HS-27A (cell line): ENCODE data around the gene ADCY7.
"Not testable (repeated sequence)": the region's sequence is repeated elsewhere in the genome, so short reads cannot be mapped to it uniquely, and the experiment has no call there.

Source experiments
- DNase-seq: peaks from one replicate; pipeline ENCODE4 v3.0.0-alpha.2; 2012; ENCODE audit warnings: low read depth, missing footprints

ADCY7 gene

DNA sequence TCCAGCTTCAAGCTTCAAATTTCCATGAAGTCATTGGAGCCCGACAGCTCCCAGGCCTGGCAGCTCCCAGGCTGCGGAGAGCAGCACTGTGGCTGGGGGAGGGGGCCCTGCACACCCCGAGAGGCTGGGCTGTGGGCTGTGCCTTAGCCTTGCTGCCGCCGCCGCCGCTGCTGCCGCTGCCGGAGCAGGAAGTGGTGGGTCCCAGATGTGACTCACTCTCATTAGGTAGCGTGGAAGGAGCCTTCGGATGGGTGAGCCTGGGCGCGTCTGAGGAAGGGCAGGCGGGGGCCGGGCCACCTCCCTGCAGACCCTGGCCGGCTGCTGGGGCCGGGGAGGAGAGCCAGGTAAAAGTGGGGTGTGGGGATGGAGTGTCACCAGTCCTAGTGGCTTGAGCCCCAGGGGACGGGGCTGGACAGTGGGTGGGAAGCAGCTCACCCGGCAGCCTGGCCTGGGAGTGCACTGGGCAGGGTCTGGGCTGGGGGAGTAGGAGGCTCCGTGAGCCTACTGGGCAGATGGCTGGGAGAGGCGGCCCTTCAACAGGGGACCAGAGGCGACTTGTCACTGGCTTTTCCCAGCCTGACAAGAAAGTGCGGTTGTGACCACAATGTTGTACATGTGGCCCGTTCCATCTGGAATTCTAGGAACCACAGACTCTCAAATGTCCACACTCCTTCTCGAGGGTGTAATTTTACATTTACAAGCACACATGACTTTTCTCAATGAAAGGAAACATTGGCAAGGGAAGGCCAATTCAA, at the start of gene ADCY7:
Gene ADCY7 (plus strand): TSS at position 215 of the 755 bp plus-strand sequence. CDS start 21,629 bp downstream, outside the sequence.
- DNase-seq, result no peak

DNA sequence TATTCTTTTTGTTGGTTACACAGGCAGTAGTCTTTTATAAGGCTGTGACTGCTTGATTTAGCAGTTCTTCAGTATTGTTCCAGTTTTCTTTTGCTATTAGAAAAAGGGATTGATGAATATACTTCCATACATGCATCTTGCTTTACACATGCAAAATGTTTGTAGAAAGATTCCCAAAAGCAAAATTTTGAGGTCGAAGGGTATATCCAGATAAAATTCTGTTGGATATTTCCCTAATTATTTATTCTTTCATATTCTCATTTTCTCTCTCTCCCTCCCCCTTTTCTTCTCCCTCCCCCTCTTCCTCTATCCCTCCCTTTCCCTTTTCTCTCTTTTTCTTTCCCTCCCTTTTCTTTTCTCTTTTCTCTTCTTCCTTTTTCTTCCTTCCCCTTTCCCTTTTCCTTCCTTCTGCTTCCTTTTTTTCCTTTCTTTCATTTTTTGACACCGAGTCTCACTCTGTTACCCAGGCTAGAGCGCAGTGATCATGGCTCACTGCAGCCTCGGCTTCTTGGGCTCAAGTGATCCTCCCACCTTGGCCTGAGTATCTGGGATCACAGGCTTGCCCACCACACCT, 46.9 kb upstream of the ADCY7 start:
- no peak for DNase-seq

DNA sequence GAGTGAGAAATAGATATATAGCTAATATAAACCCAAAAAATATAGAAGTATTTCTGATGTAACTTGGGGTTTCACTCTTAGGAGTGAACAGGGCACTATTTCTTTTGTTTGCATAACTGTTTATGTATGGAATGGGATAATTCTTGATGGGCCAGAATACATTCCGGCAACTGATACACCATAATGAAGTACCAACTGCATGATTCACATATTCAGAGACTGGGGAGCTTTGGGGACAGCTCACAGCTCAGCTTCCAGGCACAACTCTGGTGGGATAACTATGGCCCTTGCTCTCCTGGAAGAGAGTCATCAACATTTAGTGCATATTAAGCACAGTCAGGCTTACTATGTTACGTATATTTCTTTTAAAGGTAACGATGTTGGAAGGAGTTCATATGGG, 42.1 kb upstream of the ADCY7 start:
- DNase-seq, result no peak

DNA sequence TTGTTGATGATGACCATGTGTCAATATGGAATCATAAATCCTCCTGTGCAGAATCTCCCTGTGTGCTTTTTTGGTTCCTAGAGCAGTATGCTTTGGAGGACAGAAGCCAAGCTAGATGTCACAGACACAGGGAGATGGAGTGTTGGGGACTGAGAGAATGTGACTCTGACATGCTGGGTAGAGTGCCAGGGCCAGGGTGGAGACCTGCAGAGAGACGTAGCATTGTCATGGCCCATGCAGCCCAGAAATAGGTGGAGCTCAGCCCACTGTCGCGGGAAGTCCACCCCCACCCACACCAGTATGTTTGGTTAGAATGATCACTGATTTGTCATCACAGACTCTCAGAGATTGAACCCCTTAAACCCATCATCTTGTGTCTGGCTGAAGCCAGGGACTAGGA, 39.2 kb upstream of the ADCY7 start:
- DNase-seq, result no peak

DNA sequence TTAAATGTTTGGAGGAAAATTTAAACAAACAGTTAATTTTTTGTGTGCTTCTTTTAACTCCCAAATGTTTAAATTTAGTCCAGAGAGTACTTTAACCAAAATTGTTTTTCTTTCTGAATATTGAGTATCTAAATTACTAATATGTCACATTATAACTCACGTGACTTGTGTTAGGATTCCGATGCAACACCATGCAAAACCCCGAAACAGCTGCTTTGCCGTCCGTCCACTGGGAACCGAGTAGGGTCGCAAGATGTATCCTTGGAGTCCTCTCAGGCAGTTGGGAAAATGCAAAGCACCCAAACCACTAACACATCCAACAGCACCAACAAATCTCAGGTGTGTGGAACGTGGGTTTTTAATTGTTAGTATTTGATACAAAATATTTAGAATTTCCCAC, 38.7 kb upstream of the ADCY7 start:
- no peak for DNase-seq

DNA sequence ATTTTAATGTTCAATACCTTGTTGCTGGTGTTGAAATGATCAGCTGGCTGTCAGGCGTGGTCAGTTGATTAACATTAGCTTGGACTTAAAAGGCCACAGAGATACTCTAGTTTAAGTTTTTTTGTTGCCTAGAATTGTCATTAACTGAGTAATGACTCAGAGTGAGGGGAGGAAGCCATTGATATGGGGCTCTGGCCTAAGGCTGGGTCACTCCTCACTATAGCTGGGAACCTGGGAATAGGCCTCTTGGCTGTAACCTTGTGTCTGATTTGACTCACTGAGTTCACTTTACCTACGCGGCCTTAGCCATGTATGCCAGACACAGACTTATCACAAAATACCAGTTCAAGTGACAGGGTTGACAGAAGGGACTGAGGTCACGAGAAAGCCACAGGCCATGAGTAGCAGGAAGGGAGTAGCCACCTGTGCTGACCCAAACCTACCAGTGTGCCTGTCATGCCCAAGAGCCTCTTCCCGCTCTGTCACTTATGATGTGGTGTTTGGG, 37.9 kb upstream of the ADCY7 start:
- no peak for DNase-seq

DNA sequence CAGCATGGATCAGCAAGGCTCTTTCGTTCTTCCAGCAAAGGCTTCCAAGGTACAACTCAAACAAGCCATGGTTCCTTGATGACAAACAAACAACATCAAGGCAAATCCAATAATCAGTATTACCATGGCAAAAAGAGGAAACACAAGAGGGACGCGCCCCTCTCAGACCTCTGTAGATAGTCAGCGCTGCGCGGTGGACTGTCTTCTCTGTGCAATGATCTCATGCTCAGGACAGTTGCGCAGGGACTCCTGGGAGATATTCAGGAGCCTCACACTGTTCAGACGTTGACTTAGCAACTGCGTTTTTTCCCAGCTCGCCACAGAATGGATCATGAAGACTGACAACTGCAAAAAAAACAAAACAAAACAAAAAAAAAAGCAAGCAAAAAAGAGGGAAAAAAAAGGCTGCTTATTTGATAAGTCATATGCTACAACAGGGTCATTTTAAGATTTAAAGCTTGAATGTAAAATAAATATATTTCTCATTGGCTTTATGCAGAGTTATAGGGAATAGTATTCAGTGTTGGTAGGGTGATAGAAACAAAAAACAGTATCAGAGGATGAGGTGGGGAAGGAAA, 37.1 kb upstream of the ADCY7 start:
- DNase-seq, result no peak

DNA sequence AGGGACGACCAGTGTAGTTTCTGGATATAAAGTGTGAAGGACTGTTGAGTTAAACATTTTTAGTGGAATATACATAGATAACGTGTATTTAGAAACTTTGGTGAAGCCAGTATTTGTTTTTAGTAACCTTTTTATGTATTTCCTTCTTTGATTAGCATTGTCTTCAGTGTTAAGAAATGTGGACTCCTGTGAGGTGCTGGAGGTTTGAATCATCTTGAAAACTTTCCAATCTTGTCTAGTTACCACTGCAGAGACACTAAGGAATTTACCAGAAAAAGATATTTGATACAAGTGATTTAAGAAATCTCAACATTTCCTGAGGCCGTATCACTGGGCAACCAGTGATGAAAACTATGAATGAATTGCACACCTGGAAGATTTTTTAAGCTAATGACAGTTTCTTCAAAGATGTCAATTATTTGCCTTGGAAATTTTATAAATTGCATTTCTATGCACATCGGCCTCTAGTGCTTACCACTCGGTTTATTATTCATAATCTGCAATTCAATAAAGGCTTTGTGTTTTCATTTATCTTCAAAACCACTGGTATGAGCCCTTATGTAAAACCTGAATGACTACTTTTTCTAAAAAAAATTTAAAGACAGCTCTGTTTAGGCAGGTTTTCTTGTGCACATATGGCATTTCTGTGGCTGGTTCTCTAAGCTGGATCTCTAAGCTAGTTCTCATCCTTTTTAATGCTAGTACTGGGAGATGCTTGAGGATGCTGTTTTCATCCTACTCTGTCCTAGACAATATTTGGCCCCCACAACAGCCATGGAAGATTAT, 31.4 kb upstream of the ADCY7 start:
- no peak for DNase-seq

DNA sequence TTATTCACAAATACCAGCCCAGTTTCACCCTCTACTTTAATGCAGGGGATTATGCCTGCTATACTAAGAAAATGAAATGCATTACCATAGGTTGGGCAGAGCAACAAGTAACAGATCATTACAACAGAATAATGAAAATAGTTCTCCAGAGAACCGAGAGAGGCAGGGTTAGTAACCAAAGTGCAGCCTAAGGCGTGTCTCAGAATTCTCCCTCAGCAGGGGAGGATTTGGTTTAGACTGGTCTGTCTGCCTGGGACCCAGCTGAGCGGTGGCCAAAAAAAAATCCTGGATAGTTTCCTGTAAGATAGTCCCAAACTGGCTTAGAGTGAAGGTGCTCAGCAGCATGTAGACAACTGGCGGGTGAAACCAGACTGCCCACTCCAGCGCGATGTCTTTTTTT, 30.8 kb upstream of the ADCY7 start:
- no peak for DNase-seq

DNA sequence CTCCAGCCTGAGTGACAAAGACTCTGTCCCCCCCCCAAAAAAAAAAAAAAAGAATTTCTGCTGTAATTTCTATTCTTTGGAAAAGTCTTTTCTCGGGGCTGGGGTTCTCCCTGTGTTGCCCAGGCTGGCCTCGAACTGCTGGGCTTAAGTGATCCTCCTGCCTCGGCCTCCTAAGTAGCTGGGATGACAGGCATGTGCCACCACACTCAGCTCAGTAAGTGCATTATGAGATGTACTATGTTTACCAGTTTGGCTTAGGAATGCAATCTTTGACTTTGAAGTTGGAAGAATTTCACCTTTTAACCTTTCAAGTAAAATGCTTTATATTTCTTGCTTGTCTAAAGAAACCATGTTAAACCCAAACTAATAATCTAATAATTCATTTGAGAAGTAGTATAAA, 28.0 kb upstream of the ADCY7 start:
- no peak for DNase-seq

DNA sequence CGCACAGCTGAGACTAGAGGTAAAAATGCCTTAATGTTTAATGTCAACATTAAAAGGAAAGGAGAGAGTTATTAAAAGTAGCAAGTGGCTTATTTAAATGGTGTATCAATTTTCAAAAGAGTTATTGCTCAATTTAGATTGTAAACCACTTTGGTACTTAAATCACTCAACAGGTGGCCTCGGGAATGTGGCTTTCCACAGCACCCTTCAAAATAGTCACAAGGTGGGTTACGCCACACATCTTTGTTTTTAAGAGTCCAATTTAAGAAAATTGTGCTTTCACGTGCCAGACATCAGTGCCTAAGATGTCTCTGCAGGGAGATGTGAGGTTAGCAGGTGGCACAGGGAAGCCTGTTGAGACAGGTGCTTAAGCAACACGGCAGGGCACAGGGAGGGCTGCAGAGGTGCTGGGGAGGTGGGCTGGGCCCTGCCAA, 27.5 kb upstream of the ADCY7 start:
- no peak for DNase-seq

DNA sequence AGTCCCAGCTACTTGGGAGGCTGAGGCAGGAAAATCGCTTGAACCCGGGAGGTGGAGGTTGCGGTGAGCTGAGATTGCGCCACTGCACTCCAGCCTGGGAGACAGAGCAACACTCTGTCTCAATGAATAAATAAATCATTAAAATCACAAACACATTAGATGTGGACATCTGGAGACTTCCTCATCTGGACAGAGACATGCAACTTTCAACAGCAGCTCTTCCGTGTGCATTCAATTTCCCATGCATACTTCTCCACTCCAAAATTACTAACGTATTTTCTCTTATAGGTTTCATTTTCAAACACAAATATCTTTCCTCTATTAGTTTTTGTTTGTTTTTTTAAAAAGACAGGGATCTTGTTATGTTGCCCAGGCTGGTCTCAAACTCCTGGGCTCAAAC, 23.3 kb upstream of the ADCY7 start:
- DNase-seq, result not testable (repeated sequence)

DNA sequence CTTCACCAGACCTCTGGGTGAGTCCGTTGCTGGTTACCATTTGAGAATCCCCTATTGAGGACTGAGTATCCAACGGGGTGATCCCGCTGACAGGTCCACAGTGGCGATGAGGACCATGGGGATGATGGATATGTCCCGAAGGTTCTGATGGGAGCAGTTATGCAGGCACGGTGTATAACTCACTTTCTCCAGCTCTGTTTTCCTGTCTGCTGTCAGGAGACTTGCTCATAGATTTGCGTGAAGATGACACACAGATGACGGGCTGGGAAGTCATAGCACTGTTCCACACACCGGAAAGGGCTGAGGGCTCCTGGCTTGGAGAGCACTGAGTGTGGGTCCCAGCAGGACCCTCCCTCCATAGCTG, 22.2 kb upstream of the ADCY7 start:
- no peak for DNase-seq

DNA sequence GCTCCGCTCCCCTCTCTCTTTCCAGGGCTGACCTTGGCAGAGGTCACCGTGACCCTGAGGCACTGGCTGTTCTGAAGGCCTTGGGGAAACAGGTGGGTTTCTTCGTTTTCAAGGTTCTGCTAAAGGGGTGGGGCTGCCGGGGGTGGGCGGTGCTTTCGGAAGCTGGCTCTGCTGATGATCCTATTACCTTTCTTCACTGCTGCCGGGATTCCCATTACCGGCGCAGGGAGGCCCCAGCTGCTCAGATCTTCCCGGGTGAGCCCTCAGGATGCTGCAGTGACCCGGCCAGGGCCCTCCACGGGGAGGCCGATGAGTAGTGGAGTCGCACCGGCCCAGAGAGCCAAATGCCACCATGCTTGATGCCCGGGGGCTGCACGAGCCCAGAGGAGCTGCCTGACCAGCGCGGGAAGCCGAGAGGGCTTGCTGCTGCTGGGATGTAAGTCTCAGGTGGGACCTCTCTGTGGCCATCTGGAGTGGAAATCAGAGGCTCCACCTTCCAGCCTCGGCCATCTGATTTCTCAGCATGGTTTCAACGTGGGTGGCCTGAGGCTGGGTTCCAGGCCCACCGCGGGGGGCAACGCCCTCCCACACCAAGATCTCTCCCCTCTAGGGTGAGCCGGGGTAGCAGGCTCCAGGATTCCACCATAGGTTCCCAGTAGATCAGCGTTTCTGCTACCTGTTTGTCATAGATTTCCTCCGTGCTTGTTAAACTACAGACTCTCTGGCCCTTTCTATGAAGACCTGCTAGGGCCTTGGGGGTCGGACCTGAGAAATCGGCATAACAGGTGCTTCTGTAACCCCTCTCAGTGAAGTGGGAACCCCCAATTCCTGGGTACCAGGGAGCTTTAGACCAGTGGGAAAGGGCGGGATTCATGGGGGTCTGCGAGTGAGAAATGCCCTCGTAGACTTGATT, 21.6 kb upstream of the ADCY7 start:
- no peak for DNase-seq

DNA sequence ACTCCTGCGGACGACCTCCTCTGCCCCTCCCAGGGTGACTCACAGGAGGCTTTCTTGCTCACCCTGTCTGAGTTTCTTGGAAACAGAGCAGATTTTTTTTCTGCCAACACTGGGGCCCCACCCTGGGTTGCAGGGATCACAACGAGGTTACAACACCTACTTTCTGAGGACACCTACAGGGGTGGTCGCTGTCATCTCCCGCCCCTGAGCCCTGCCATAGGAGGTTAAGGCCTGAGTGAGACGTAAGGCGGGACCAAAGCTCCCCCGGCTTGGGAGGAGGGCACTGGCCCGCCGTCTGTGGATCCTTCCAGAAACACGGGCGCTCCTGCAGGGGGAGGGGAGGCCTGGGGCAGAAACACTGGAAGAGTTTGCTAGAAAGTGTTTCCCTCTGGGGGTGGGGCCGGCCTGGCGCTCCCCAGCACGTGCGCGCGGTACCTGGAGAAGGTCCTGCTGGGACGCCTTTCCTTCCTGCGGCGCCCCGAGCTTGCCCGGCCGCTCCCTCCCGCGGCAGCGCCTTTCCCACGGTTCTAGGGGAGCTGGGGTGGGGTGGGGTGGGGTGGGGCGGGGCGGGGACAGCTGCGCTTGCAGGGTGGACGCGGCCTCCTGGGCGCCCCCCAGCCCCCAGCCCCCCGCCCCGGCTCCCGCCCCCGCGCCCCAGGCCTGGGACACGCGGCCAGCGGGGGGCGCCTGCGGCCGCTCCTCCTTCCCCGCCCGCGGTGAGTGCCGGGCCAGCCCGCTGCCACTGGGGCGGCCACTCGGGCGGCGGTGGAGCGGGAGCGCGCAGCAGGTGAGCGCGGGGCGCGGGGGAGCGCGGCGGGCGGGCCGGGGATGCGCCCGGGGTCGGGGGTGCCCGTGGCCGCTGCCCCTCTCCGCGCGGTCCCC, 20.7 kb upstream of the ADCY7 start:
- no peak for DNase-seq

DNA sequence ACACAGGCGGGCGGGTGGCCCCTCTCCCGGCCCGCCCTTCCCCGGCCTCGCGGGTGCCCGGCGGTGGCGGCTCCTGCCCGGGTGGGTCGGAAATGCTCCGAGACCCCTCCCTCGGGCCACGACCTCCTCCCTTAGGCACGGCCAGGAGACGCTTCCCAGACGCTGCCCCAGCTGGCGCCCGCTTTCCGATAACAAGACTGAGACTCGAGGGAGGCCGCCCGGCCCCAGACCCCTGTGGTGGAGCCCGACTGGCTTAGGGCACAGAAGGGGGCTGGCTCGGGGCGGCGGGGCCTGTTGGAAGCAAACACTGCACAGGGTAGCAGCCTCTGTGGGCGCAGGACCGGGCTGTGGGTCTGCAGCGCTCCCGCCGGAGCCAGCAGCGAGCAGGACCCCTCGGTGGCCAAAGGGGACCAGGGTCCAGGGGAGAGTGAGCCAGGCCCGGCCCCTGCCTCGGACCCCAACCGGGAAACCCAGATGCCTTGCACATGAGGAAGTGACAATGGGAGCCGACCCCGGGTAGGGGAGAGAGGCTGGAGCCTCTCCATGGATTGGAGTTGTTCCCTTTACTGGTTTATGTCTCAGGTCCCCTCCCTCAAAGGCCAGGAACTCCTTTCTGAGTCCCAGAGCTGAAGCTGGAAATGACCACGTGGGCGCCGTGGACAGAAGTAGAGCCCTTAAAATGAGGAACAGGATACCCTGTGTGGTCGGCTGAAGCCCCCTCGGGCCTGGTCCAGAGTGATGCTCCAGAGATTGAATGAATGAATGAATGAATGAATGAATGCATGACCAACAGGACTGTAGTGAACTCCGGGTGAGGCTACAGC, 19.8 kb upstream of the ADCY7 start:
- DNase-seq, result no peak

DNA sequence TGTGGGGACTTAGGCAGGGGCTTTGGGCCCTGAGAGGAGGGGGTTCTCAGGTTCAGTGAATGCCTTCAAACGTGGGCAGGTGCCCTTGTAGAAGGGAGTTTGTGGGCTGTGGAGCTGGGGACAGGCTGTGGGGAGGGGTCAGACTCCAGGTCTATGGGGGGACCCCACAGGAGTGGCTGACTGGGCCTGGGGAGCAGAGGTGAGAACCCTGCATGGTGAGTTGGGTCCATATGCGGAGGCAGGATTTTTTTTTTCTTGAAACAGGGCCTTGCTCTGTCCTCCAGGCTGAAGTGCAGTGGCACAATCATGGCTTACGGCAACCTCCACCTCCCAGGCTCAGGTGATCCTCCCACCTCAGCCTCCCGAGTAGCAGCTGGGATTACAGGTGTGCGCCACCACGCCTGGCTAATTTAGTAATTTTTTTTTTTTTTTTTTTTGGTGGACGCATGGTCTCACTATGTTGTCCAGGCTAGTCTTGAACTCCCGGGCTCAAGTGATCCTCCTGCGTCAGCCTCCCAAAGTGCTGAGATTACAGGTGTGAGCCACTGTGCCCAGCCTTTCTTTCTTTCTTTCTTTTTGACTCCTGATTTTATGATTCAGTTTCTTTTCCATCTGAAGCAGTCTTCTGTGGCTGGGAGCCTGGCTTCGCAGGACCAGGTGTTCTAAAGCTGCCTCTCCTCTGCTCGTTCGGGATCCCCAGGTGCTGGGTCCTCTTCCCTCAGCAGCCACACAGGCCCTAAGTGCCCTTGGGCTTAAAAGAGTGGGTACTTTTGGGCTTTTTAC, 19.0 kb upstream of the ADCY7 start:
- no peak for DNase-seq

DNA sequence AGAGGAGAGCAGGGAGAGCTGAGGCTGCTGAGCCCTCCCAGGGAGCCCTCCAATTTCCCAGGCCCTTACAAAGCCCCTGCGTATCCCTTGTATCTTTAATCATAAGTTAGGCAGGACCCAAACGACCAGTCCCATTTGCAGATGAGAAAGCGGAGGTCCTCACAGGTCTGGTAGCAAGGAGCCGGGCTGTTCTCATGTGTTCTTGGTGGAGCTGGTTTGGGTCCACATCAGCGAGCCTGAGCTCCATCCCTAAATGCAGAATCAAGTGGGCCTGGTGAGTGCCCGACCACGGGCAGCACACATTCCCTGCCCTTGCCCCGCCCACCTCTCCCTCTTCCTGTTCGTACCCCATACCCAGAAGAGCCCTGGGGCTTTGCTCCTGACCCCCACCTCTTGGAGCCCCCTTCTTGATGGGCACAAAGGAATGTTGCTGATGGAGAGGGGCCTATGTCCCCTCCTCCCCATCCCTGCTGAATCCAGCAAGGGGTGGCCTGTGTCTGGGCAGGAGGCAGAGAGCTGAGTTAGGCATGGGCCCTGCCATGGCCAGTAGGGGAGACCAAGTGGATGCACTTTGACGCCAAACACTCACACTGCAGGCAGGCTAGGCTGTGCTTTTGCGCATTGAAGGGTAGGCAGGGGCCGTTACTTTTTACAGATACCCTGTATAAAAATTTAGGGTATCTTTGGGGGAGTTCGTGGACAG, 18.3 kb upstream of the ADCY7 start:
- no peak for DNase-seq
